NCI-H2029 (cell line): ENCODE results near the gene PLEKHH1.

Source experiments
- DNase-seq: peaks from one replicate; lab custom pipeline; 2025; lab: John Stamatoyannopoulos, UW

The PLEKHH1 gene

GRCh38 chr14:67532998-67533753 is at the start of gene PLEKHH1:
PLEKHH1 (plus strand) TSS chr14:67533290; CDS start chr14:67541868, 8,578 bp downstream.
- peak; percentile 43 for DNase-seq

DNA sequence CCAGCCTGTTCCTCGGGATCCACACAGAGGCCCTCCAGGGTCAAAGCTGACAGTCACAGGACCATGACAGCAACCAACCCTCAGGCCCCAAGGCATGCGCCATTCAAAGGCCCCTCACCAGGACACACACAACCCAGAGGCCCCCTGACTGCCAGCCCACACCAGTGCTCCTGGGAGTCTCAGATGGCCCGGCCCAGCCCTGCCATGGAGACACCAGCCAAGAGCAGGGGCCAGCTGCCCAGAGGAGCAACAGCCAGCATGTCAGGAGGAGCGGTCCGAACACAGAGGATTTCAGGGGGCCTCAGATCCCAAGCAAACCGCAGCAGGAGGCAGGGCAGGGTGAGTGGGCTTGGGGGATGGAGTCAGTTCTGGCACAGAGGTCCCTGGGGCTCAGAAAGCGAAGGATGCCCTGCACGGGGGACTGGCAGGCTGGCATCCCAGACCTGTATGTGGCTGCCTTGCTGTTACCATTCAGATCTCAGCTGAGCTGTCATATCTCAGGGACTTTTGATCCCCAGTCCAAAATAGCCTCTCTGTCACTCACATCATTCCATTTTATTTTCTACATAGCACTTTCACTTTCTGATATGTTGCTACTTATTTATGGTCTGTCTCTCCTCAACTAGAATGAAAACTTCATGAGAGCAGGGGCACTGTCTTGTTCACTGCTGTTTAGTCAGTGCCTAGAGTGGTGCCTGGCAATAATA is 49.4 kb upstream of the PLEKHH1 start:
- no peak for DNase-seq

GRCh38 chr14:67485501-67486095 is 47.5 kb upstream of the PLEKHH1 start:
- no peak for DNase-seq

- DNase-seq: no peak
Measured at GRCh38 chr14:67486890-67487289, 46.2 kb upstream of the PLEKHH1 start.

GRCh38 chr14:67487332-67487731 is 45.8 kb upstream of the PLEKHH1 start:
- no peak for DNase-seq

DNA sequence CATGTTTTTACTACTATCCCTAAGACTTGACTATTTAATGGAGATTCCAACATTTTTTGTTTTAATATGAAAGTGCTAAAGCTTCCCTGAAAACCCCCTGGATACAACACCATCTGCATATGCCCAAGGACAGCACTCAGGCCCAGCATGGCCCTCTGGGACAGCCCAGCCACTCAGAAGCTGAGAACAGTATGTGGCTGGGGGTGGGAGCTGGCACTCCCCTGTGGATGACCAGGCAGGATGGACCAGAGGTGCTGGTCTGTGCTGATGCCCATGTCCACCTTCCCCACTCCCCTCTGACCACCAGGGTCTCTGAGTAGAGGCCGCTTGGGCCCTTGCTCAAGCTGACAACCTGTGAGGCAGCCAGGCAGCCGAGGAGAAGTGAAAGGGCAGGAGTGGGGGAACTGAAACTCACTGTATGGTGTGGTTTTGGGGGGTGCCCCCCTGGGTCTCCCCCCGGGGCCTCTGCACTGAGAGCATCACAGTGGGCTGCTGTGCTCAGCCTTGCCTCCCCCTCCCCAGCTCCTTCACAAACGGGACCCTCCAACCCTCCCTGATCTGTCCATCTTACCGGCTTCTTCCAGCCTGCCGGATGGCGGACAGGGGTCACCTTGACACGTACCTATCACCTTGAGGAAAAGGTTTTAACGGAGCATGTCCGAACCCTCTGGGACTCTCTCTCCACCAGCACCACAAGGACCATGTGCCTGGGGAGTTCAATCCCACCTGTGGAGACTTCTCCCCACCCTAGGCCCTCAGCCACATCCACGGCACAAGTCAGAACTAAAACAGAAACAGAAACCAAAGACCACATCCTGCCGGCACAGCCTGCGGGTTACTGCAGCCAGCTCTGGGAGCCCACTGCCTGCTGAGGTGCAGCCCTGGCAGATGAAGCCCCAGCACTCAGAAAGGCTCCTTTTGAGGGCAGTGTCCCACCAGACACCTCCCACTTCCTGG is 44.9 kb upstream of the PLEKHH1 start, which contains the start of gene TMEM229B:
Gene TMEM229B (minus strand): TSS at position 785 of the 957 bp plus-strand sequence. CDS start 14,798 bp downstream, outside the sequence.
- DNase-seq: no peak

DNA sequence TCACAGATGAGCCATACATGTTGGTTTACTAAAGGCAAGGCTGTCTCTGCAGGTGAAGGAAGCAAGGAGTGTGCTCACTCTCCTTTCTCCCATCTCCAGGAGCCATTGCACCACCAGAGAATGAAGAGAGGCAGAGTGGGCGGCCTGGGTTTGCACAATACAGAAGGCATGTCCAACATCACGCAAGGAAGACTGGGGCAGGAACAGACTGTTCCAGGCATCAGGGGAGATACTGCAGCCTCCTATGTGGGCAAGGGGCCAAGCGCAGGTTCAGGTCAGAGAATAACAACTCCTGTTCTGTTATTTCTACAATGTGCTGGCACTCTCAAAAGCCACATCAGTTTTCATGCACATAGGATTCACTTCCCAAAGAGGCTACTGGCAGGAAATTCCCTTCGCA is 42.9 kb upstream of the PLEKHH1 start:
- no peak for DNase-seq

DNA sequence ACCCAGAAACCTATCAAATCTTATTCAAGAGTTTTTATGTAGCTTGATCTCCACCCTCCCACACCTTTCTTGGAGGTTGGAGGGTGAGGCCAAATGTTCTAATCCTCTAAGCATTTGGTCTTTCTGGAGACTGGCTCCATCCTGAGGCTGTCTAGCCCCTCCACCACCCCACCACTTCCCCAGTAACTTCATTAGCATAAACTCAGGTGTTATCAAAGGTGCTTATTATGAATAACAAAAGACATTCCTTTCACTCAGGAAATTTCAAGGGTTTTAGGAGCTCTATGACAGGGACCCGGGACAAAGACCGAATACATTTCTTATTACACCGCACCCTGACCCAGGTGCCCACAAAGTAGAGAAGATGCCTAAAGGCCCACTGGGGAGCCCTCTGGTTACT is 41.8 kb upstream of the PLEKHH1 start:
- DNase-seq: no peak

- peak; percentile 56 for DNase-seq
Measured at GRCh38 chr14:67491741-67492507, 41.2 kb upstream of the PLEKHH1 start.

DNA sequence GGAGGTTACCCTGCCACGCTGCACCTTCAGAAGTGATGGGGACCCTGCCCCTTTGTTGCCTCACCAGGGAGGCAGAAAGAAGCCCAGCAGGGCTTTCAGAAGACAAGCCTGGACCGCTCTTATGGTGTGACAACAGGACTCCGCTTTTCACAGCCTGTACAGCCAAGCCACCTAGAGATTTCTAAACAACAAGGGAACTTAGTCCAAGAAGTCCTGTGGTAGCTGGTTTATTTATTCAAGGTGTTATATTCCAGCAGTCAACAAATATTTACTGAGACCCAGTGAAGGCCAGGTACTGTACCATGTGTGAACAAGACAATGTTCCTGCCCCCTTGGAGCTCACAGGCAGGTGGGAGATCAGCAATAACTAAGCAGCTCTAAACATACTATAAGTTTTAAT is 40.6 kb upstream of the PLEKHH1 start:
- peak; percentile 11 for DNase-seq

DNA sequence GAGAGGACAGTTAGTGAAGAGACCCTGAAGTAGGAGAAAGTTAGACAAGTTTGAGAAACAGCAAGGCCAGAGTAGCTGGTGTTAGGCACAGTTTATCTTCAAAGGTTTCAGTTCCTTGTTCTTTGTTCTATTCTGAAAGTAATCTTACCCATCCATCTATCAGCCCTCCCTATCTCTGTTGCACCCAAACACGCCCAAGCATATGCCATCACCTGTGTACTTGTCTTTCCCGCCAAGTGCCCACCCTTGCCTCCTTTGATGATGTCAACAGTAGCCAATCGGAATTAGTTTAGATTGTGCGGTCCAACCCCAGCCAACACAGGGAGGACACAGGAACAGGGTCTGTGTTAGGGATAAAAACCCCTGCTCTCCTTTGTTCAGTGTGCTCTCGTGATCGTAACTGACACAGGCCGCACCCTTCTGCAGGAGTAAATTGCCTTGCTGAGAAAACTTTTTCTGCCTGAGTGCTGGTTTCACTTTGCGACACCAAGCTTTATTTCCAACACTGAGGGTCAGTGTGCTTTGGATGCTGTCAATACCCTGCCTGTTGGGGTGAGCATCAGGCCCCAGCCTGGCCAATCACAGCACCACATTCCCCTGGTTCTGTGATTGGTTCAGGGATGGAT is 39.9 kb upstream of the PLEKHH1 start:
- no peak for DNase-seq

GRCh38 chr14:67495827-67496226 is 37.3 kb upstream of the PLEKHH1 start:
- DNase-seq: no peak

- DNase-seq: no peak
Measured at GRCh38 chr14:67497216-67497615, 35.9 kb upstream of the PLEKHH1 start.

GRCh38 chr14:67497716-67498115 is 35.4 kb upstream of the PLEKHH1 start:
- no peak for DNase-seq

DNA sequence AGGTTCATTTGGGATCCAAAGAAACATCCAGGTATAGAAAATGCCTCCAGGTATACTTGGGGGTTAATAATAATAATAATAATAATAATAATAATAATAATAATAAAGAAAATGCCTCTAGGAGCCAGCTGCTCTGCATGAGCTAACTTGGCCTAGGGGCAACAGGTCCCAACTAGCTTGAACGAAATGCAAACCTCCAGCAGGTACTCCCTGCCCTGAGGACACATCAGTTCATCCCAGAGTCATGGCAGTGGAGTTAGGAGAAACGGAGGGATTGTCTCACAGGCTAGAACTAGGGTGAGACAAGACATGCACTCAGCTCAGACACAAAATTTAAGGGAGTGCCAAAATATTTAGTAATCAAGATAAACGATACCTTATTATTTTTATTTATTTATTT is 32.1 kb upstream of the PLEKHH1 start:
- no peak for DNase-seq

GRCh38 chr14:67501670-67502069 is 31.4 kb upstream of the PLEKHH1 start:
- DNase-seq: no peak

DNA sequence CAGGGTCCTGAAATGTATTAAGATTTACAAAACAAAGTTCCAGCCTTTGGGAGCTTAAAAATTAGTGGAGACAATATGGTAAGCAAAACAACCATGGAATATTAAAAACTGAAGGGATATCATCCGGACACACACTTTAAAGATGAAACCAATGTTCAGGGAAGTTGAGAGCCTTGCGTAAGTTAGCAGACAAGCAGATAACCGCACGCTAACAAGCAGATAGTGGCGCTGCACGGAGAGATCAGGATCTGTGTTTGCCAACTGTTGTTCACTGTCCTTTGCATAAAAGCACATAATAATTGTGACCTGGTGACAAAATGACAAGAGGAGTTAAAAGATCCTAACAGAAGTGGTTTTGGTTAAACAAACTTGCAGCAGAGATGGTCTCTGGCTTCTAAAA is 30.2 kb upstream of the PLEKHH1 start:
- DNase-seq: no peak

DNA sequence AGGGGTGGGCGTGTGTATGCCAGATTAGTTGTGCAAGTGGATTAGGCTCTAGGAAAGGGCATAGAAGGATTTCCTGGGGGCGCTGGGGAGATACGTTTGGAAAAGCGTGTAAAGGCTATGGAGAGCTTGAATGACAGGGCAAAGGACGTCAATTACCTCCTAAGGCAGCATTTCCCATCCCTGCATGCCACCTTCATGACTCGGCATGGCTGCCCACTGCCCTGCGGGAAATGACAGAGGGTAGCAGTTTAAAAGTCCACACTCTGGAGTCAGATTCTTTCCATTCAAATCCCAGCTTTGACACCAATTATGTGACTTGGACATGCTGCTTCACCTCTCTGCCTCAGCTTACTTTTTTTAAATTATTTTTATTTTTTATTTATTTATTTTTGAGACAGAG is 29.8 kb upstream of the PLEKHH1 start:
- no peak for DNase-seq

GRCh38 chr14:67505254-67505653 is 27.8 kb upstream of the PLEKHH1 start:
- DNase-seq: no peak

DNA sequence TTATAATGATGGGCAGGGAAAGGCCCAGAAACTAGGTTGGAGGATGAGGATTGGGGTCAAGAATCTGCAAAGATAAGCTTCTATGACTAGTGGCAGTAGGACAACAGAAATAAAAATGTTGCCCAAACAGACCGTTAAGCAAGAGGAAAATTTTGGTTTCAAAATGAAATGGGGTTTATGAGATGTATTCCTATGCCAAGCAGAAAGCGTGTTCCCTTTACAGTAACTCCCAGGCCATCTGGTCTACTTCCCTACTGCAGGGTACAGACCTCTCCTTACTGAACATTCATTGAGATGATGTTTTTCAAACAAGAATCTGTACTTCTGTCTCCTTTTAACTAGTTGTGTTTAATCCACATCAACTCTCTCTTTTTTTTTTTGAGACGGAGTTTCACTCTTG is 24.1 kb upstream of the PLEKHH1 start:
- no peak for DNase-seq

DNA sequence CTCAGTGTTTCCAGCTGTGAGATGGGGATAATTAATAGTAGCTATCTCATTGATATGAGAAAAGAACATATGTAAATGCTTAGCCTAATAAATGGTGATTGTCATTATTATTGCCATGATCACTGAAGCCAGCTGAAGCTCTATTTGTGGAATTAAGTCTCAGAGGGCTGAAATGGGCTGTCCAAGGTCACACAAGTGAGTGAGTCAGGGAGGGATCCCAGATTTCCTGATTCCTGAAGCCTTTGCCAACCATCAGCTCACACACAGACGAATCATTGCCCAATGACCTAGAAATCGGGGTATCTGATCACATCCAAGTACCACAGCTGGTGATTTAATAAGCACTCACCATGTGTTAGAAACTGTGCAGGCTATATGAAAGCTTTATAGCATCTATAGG is 23.0 kb upstream of the PLEKHH1 start:
- no peak for DNase-seq
